Body of pancreas (tissue), 4 donors: ENCODE results near the gene NYAP1. TPM values are rescaled to one million over a fixed set of nuclear protein-coding genes. Genes with fewer than 3 reads are reported as not detected.

Experiments
- ATAC-seq: fragments of 150-250 bp; one replicate; pipeline ENCODE4 v1.9.1; 2016
- DNase-seq, 4 donors: peaks; one replicate each; pipeline ENCODE4 v3.0.0-alpha.2; 2019
- H3K27ac ChIP-seq, 4 donors: fragments of 200-600 bp; sonication (generic); 1 replicate in 3 of 4; 2 replicates in 1 of 4; pipeline versions ENCODE4 v1.5.1 to v1.6.1; 2016 to 2019; ENCODE audit warnings: mild to moderate bottlenecking in 1 of 4, mixed read lengths in 1 of 4, moderate library complexity in 1 of 4
- H3K27me3 ChIP-seq, 2 donors: fragments of 200-600 bp; sonication (generic); one replicate each; pipeline ENCODE4 v1.6.0; 2016; ENCODE audit warnings: mild to moderate bottlenecking in 1 of 2
- H3K36me3 ChIP-seq, 2 donors: fragments of 200-600 bp; sonication (generic); replicated peaks in 1 of 2; 2 replicates each; pipeline ENCODE4 v1.5.1; 2016; ENCODE audit warnings: low read depth in 2 of 2; ENCODE audit not compliant: insufficient read depth in 1 of 2
- H3K4me1 ChIP-seq: fragments of 200-600 bp; sonication (generic); one replicate; pipeline ENCODE4 v1.6.0; 2016
- H3K4me3 ChIP-seq, 2 donors: fragments of 200-600 bp; sonication (generic); 1 replicate in 1 of 2; 2 replicates in 1 of 2; pipeline ENCODE4 v1.5.1; 2016 to 2019
- H3K9me3 ChIP-seq, 3 donors: fragments of 200-600 bp; sonication (generic); 1 replicate in 2 of 3; 2 replicates in 1 of 3; pipeline ENCODE4 v1.5.1; 2016
- POLR2A ChIP-seq, 3 donors: fragments of 450-650 bp; IDR thresholded peaks; one replicate each; pipeline ENCODE4 v1.6.1; 2016; ENCODE audit warnings: antibody characterized with exemption in 3 of 3, mild to moderate bottlenecking in 2 of 3
- WGBS, 2 donors: methylation state at CpG; one replicate each; pipeline ENCODE4 v1.1.5; 2017; 5-methylcytosine and 5-hydroxymethylcytosine counted together
- intact Hi-C: fragments of 100-400 bp; cut with DNase I; formaldehyde crosslinking; loops from one replicate; pipeline ENCODE4 v1.15.1; 2023
- total RNA-seq, 2 donors: library from RNA; depleted of rRNA; stranded (reverse); fragments of >200 nt; gene quantifications; one replicate each; pipeline ENCODE4 v1.1.0, GENCODE V29; 2016
- TF ChIP-seq, protein P1 (sequence below), 7 experiments: fragments of 450-650 bp in 4 of 7; fragments of 200-600 bp in 3 of 7; sonication (generic) in 3 of 7; IDR thresholded peaks; one replicate each; pipeline ENCODE4 v1.5.1; 2016 to 2019; ENCODE audit warnings: antibody characterized with exemption in 7 of 7

NYAP1 gene
- total RNA-seq, 2 donors from 2014 or later = 1.0 to 1.3 TPM

GRCh38 chr7:100509231-100509630 lies 25.5 kb downstream of the NYAP1 start:
- Histone ChIP-seq H3K4me3 (no peak overlapping the region), H3K36me3 (no peaks in the 10 kb centered on the region), H3K9me3 (no peaks in the 10 kb centered on the region), H3K27ac (peak overlapping the region; percentile 50 to 75 (median 66)), H3K27me3 (no peaks in the 10 kb centered on the region), H3K4me1 (peaks cover 9% of the 10 kb centered on the region)
- DNase-seq (peak; percentile 76 to 85 (median 84)), ATAC-seq (peak; percentile 95)
- 28 to 47% methylated on average over 10 to 15 of the region's 15 CpGs for WGBS, 2 donors
- intact Hi-C loops = no loop called here
- TF ChIP-seq POLR2A (IDR thresholded peaks at IDR 0.05) = peak in 2 of 3 donors; percentile 56 to 70
- TF ChIP-seq, protein P1, sequence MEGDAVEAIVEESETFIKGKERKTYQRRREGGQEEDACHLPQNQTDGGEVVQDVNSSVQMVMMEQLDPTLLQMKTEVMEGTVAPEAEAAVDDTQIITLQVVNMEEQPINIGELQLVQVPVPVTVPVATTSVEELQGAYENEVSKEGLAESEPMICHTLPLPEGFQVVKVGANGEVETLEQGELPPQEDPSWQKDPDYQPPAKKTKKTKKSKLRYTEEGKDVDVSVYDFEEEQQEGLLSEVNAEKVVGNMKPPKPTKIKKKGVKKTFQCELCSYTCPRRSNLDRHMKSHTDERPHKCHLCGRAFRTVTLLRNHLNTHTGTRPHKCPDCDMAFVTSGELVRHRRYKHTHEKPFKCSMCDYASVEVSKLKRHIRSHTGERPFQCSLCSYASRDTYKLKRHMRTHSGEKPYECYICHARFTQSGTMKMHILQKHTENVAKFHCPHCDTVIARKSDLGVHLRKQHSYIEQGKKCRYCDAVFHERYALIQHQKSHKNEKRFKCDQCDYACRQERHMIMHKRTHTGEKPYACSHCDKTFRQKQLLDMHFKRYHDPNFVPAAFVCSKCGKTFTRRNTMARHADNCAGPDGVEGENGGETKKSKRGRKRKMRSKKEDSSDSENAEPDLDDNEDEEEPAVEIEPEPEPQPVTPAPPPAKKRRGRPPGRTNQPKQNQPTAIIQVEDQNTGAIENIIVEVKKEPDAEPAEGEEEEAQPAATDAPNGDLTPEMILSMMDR (IDR thresholded peaks at IDR 0.05) = no peak

GRCh38 chr7:100510437-100511239 lies 26.9 kb downstream of the NYAP1 start:
- ATAC-seq (no peak), DNase-seq (no peak)
- Histone ChIP-seq H3K9me3 (no peaks in the 10 kb centered on the region), H3K27ac (no peak overlapping the region), H3K4me1 (peaks cover 9% of the 10 kb centered on the region), H3K36me3 (no peaks in the 10 kb centered on the region), H3K4me3 (no peak overlapping the region), H3K27me3 (no peaks in the 10 kb centered on the region)
- TF ChIP-seq, protein P1 (IDR thresholded peaks at IDR 0.05) = no peak
- TF ChIP-seq POLR2A (IDR thresholded peaks at IDR 0.05) = no peak
- intact Hi-C loops = no loop called here
- 90 to 96% methylated on average over 9 of the region's 9 CpGs for WGBS, 2 donors

- Histone ChIP-seq H3K27me3 (no peaks in the 10 kb centered on the region), H3K4me3 (no peak overlapping the region), H3K27ac (no peak overlapping the region), H3K9me3 (no peaks in the 10 kb centered on the region), H3K4me1 (peaks cover 9% of the 10 kb centered on the region), H3K36me3 (no peaks in the 10 kb centered on the region)
- no peak for DNase-seq
- intact Hi-C loops = no loop called here
- WGBS, 2 donors = 72 to 79% methylated on average over 9 of the region's 9 CpGs
- ATAC-seq = no peak
- no peak for TF ChIP-seq POLR2A (IDR thresholded peaks at IDR 0.05)
- TF ChIP-seq, protein P1 (IDR thresholded peaks at IDR 0.05) = no peak
Measured at GRCh38 chr7:100513212-100513810, 29.6 kb downstream of the NYAP1 start.

DNA sequence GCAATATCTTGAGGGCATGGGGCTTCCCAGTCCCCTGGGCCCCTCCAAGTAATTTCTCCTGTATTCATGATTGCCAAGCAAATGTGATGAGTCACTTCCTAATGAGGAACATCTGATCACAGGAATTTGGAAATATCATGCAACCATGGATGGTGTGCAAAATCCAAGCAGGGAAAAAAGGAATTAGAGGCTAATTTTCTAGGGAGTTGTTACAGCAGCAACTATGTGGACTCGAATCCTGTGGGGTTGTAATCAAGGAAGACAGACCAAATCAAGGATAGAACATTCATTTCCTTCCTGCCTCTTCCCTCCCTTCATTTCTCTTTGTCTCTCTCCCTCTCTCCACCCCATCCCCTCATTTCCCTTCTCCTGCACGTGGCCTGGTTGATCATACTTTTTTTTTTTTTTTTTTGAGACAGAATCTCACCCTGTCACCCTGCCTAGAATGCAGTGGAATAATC lies 31.4 kb downstream of the NYAP1 start:
- ATAC-seq (no peak), DNase-seq (no peak)
- no peak overlapping the region for H3K4me3 ChIP-seq
- intact Hi-C loops = no loop called here
- no peak overlapping the region for H3K27ac ChIP-seq
- no peaks in the 10 kb centered on the region for H3K27me3 ChIP-seq
- H3K4me1 ChIP-seq = no peaks in the 10 kb centered on the region
- no peaks in the 10 kb centered on the region for H3K9me3 ChIP-seq
- no peaks in the 10 kb centered on the region for H3K36me3 ChIP-seq
- TF ChIP-seq POLR2A (IDR thresholded peaks at IDR 0.05) = no peak
- TF ChIP-seq, protein P1 (IDR thresholded peaks at IDR 0.05) = no peak
- WGBS, 2 donors = 24 to 39% methylated on average over 2 of the region's 2 CpGs
